Stimulated activated CD8-positive, alpha-beta memory T cell treated with anti-CD3 and anti-CD28 coated beads, Interleukin-7, amount 100 ng/mL, for 1 hour (primary cell): ENCODE measurements around the gene NEUROD2.

Experiments
- DNase-seq, 2 donors: peaks; one replicate each; pipeline ENCODE4 v3.0.0-alpha.2; 2020; ENCODE audit warnings: low read depth in 2 of 2

Gene NEUROD2

DNA sequence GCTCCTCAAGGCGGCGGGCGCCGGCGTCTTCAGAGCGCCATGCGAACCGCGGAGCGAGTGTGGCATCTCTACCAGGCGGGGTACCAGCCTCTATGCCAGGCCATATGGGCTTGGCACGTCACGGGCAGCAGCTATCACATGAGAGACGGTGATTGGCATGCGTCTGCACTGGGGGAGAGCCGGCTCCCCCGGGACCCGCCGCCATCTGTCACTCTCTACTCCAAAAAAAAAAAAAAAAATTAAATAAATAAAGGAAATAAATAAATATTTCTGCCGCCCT is at the start of gene NEUROD2:
Gene NEUROD2 (minus strand): TSS at position 70 of the 280 bp plus-strand sequence. CDS start 1,321 bp downstream, outside the sequence.
- no peak for DNase-seq

DNA sequence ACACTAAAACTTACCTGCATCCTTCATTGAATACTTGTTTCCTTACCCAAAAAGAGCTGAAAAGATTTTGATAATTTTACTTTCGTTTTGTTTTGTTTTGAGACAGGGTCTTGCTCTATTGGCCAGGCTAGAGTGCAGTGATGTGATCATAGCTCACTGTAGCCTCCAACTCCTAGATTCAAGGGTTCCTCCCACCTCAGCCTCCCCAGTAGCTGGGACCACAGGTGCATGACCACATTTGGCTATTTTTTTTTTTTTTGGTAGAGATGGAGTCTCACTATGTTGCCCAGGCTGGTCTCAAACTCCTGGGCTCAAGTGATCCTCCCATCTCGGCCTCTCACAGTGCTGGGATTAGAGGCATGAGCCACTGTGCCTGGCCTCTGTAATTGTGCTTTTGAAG is 47.4 kb upstream of the NEUROD2 start:
- no peak for DNase-seq

DNA sequence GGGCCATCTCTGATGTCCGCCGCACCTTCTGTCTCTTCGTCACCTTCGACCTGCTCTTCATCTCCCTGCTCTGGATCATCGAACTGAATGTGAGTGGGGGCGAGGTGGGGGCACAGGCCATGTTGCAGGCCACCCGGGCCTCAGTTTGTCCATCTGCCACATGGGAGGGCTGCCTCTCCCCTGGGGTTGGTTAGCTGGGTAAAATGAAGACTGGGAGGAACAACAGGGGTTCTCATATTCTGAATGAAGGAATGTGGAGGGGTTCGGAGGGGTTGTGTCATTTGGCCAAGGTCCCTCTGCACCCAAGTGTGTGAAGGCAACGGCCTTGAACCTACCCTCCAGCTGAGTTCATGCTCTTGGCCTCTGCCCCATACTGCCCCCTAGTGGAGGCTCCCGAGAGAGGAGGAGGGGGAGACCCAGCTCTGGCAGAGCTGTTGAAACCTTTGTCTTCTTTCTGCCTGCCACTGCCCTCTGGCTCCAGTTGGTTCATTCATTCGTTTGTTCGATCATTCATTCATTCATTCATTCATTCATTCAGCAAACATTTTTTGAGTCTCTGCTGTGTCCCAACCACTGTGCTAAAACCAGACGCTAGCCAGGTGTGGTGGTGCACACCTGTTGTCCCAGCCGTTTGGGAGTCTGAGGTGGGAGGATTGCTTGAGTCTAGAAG is 46.1 kb upstream of the NEUROD2 start:
- peak; percentile 43 to 70 for DNase-seq

DNA sequence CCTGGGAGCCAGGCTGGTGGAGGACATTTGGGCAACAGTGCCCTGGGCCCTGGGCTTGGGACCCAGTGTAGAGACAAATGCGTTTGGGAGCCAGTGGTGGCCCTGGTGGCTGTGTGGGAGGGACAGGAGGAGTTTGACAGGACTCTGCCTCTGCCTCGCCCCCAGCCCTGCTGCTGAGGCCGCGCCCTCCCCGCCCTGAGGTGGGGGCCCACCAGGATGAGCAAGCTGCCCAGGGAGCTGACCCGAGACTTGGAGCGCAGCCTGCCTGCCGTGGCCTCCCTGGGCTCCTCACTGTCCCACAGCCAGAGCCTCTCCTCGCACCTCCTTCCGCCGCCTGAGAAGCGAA is 45.6 kb upstream of the NEUROD2 start:
- no peak for DNase-seq

DNA sequence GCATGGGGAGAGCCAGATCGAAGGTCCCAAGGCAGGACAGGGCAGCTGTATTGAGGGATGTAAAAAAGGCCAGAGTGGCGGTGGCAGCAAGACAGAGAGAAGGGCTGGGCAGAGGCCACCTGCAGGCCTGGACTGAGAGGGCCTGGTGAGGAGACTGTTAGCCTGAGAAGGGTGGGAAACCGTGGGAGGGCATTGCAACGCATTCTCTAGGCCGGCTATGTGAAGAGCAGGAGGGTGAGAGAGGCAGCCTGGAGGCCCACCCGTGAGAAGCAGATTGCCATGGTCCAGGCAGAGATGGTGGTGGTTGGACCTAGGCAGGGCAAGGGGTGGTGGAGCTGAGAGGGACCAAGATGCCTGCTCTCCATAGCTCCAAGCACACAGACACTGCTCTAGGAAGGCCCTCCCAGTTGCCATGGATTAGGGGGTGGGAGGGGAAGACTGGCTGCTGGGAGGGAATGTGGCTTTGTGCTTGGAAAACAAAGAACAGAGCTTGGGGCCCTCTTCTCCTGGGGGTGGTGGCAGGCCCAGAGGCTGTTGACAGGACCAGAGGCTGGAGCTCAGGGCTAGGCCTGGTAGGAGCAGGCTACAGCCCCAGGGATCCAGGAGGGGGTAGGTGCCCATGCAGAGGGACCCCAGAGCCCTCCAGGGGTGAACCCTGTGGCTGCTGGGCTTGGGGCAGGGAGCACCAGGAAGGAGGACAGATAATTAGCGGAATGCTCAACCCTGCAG is 45.0 kb upstream of the NEUROD2 start:
- no peak for DNase-seq

DNA sequence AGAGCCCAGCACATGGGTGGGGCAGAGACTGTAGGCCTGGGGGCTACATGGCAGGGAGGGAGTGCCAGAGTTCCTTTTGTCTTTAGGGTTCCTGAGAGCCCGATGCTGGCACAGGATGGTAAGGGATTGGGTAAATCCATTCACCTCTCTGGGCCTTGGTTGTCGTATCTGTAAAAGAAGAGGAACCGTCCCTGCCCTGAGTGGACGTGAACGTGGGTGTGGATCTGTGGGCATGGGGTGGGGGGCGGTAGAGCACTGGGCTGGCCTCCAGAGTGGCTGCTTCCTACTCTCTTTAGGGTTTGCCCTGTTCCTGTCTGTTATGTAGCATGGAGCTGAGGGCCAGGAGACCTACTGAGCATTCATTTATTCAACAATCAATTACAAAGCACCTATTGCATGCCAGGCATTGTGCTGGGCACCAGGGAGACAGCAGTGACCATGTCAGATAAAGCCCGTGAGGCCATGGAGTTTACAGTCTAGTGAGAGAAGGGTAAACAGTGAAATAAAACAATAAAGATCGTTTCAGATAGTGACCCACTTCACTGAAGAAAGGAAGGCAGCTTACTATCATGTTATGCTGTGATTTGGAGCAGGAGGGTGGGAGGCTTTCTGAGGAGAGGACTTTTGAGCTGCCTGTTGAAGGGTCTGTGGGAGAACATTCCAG is 44.3 kb upstream of the NEUROD2 start:
- no peak for DNase-seq

DNA sequence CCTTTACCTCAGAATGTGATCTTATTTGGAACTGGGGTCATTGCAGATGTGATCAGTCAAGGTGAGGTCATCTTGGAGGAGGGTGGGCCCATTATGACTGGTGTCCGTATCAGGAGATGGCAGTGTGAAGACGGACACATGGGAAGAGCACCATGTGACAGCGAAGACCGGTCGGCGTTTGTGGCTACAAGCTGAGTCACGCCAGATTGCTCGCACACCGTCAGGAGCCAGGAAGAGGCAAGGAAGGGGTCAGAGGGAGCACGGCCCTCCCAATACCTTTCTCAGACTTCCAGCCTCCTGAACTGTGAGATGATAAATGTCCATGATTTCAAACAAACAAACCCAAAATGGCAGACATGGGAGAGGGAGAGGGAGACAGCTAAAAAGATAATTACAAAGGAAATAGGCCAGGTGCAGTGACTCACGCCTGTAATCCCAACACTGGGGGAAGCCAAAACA is 42.4 kb upstream of the NEUROD2 start:
- DNase-seq, result no peak

DNA sequence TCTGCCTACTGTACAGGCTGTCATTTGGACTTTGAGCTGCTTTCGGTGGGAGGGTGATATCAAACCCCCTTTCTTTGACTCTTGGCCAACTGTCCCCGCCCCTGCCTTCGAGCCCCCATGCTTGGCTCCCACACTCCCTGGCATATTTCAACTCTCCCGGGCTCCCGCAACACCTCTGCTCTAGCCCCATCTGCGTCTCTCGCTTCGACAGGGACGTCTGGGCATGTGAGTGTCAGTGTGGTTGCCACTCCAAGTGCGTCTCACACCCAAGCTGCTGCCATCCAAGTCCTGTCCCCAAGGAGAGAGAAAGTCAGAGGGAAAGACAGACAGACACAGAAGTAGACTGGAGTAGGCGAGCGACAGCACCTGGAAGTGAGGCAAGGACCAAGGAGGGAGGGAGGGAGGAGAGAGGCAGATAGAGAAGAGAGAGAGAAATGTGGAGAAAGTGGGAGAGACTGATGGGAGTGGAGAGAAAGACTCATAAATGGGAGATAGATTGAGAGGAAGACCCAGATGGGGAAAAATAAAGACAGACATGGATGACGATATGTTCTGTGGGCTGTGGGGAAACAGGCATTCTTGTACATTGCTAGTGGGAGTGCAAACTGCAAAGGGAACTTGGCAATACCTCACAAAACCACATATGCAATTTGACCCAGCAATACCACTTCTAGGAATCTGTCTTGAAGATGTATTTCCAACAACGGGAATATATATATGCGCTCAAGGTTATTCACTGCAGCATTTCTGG is 41.1 kb upstream of the NEUROD2 start:
- no peak for DNase-seq

DNA sequence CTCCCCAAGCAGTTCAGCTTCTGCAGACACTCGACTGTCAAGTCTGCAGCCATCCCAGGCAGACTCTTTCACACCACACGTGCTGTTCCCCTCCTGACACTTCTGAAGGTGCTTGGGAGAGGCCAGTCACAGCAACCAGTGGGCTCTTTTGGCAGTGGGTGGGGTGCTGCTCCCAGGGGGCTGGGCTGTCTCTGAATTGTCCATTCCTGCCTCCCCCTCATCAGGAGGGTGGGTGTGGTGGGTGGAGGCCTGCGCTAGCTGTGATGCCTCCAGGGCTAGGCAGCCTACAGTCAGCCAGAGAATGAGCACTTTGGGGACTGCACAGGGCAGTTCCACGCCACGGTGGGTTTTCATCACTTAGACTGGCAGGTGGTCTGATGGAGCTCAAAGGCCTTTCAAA is 39.5 kb upstream of the NEUROD2 start:
- no peak for DNase-seq

DNA sequence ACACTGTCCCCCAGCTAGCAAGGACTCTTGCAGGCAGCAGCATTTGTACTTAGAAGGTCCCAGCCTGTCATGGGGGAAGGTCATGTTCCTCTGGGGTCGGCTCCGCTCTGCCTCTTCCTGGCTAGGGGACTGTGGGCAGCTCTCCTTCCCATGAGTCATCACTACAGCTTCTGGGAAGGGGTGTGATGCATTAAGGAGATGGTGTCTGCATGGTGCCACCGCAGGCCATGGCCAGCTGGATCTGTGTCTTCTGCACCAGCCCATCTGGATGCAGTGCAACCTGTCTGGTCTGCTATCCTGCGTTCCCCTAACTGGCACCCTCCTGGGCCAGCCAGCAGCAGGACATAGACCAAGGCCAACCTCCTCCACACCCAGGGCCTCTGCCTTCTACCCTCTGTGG is 35.6 kb upstream of the NEUROD2 start:
- no peak for DNase-seq

DNA sequence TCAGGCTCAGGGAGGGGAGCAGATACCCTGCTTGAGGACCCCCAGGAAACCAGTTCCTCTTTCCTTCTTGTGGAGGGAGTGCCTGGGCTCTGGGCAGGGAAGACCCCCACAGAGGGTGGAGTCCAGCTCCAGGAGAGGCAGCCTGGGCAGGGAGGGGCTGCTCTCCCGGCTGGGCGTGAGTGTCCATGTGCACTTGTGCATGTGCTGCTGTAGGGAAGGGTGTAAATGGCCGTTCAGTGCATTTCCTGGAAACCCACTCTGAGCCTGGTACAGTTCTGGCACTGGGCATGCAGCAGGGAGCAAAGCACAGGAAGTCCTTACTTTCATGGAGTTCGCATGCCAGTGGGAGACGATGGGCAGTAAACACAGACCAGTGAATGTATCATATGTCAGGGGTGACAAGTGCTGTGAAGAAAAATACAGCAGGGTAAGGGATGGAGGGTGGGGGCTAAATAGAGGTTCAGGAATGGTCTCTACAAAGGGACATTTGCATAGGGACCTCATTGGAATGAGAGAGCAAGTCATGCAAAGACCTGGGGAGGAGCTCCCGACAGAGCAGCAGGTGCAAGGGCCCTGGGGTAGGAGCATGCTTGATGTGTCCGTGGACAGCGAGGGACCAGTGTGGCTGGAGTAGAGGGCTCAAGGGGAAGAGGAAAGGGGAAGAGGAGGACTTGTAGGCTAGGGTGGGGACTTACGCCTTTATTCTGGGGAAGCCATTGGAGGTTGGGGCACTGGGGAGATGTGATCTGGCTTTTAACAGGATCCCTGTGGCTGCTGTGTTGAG is 34.8 kb upstream of the NEUROD2 start:
- no peak for DNase-seq

DNA sequence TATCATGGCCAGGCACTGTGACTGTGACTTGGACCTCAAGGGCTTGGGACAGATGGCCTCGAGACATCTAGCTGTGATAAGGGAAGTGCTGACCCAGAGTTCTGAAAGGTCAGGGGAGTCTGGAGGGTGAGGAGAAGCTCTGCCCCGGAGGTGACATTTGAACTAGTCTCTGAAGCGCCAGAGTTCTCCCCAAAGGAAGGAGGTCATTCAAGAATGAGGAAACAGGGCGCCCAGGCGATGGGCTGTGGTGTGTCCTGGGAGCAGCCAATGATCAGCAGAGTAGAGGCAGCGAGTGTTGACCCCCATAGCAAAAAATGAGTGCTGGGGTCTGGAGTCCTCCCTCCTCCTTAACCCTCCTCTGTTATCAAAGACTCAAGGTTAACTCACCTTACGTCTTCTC is 34.2 kb upstream of the NEUROD2 start:
- no peak for DNase-seq

DNA sequence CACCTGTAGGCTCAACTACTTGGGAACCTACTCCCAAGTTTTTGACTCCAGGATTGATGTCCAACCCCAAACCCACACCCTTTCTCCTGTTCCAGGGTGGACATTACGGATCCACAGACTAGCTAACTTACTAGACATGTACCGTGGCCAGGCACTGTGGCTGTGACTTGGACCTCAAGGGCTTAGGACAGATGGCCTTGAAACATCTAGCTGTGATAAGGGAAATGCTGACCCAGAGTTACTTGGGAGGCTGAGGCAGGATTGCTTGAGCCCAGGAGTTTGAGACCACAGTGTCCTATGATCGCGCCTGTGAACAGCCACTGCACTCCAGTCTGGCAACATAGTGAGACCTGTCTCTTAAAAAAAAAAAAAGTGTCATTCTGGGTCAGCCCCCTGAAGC is 33.4 kb upstream of the NEUROD2 start:
- DNase-seq, result no peak

DNA sequence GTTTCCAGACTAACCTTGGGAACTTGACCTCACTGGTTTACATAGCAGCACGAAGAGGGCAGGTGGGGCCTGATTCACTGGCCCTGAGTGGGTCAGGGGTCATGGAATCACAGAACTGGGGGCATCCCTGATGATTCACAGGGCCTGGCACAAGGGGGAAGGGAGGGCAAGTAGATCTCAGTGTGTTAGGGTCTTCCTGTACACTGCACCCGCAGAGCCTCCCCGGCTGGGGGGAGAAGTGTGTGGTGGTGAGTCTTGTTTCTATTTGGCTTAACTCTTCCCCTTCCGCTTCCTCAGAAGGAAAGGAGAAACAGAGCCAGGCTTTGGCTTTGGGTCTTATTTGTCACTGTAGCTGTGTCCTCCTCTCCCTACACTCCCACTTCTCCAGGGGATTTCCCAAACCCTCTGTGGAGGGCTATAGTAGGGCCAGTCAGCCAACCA is 32.9 kb upstream of the NEUROD2 start:
- no peak for DNase-seq

DNA sequence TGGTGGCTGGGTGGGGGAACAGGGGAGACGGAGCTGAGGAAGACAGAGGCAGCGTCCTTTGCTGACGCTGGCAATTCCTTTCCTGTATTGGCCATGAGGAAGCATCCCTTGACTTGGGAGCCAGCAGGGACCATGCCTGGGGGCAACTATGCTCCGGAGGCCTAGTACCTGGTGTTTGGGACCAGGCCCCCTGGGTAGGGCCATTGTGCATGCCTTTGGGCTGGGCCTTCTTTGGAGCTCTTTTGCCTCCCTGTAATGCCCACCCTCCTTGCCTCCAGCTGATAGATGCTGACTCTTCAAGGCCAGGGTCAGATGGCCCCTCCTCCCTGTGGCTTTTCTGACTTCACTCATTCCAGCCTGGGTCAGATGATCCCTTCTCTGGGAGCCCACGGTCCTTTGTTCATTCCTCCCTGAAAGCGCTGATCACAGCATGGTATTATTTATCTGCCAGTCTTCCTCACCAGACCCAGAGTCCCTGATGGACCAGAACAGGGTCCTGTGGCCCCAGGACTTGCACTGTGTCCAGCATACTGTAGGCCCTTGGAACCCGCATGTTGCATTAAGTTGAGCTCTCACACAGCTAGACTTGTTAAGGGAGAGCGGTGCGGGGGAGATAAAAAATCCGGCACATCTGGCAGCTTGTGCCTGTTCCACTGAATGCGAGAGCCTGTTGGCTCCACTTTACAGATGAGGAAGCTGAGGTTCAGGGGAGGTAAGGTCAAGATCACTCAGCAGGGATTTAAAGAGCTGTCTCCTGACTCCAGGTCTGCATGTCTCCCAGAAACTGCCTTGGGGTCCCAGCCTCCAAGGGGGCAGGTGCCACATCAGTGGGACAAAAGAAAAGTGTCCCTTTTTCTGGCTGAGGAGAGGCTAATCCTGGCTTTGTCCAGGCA is 32.1 kb upstream of the NEUROD2 start:
- DNase-seq, result no peak

DNA sequence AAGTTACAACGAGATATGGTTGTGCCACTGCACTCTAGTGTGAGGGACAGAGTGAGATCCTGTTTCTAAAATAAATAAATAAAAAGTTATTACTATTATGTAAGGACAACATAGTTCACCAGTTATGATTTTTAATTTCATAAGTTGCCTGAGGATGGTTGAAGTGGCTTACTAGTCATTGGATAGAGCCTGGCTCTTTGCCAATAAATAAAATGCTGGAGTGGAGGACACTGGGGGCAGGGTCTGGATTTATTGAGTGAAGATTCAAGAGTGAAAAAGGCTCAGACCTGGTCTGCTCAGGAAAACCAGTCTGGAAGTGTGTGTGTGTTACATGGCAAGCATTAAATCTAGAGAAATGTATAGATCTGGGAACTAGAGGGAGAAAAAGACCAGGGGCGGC is 31.3 kb upstream of the NEUROD2 start:
- DNase-seq, result no peak

DNA sequence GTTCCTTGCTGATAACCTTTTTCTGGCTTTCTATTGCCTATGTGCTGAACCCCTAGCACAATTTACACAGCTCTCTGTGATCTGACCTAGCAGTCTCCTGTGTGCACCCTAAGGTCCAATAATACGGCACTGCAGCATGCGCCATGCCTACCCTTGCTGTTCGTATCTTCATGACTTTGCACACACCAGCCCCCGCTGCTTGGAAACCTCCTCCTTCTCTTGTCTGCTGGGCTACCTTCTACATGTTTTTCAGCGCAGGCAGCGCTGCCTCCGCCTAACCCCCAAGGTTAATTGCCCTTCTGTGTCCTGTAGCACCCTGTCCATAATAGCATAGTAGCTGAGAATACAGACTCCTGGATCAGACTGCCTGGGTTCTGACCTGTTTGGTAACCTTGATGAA is 30.6 kb upstream of the NEUROD2 start:
- DNase-seq, result no peak

DNA sequence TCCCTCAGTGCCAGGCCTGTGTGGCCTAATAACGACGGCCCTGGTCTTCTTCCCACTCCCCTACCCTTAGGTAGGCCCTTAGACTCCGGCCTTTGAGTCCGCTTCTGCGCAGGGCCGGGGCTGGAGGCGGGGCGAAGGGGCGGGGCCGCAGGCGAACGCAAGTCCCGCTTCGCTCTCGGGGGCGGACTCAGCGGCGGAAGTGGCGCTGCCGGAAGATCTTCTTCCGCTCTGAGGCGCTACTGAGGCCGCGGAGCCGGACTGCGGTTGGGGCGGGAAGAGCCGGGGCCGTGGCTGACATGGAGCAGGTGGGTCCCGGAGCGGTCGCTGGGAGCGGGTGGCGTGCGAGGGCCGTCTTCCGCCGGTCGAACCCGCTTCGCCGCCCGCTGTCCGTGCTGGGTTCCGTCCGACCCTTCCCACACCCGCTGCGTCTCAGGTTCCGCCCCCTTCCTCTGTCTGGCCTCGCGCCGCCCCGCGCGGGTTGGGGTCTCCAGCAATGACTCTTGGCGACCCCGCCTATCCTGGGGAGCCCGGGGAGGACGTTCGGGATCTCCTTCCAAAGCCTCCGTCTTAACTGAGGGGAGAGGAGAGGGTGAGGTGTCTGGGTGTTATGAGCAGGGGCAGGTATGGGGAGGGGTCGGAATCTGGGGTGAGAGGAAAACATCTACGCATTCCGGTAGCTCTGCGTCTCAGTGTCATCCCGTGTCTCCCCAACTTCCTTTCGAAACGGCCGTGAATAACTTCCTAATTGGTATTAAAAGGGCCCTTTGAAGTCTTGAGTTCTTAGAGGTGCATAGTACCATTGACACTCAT is 29.4 kb upstream of the NEUROD2 start, which contains the start of gene STARD3:
Gene STARD3 (plus strand): TSS at position 218 of the 810 bp plus-strand sequence. CDS start 16,388 bp downstream, outside the sequence.
- peak; percentile 69 to 79 for DNase-seq

DNA sequence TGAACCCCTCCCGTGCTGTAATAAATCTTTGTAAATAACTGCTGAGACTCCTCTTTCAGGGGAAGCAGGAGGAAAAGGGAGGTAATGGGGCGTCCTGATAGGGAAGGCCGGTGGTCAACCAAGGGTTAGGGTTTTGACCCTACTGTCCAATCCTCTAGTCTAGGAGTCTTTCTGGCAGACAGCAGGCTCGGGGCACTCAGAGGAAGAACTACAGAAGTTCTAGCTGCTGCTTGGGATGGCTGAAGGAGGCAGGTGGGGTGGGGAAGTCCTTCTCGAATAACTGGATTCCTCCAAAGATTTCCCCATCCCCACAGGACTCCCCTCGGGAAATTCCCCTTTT is 28.8 kb upstream of the NEUROD2 start:
- no peak for DNase-seq
